GM12878 (cell line): ENCODE measurements around the gene AOPEP.

Experiments used
- CREB1 ChIP-seq: IDR thresholded peaks from 2 replicates; pipeline ENCODE4 v1.6.1; 2012; ENCODE audit warnings: low read depth, mild to moderate bottlenecking, inconsistent platforms
- CTCF ChIP-seq, 3 experiments: IDR thresholded peaks in 2 of 3; conservative IDR thresholded peaks in 1 of 3; 2 replicates each; pipeline ENCODE4 v1.5.1; 2011; ENCODE audit warnings: low read depth in 3 of 3, low read length in 3 of 3, mild to moderate bottlenecking in 3 of 3, control low read depth in 2 of 3, moderate library complexity in 2 of 3, inconsistent platforms in 1 of 3, mixed read lengths in 1 of 3; ENCODE audit not compliant: control insufficient read depth in 2 of 3, insufficient read depth in 1 of 3; ENCODE audit errors: extremely low read depth in 1 of 3
- POLR2A ChIP-seq: IDR thresholded peaks from 2 replicates; pipeline ENCODE4 v1.6.1; 2011; ENCODE audit warnings: low read depth, mild to moderate bottlenecking, low read length

- TF ChIP-seq POLR2A, result no peak
- no peak for TF ChIP-seq CTCF (IDR thresholded peaks at IDR 0.05 in 2 of 3, conservative IDR thresholded peaks at IDR 0.05 in 1 of 3; ENCODE audit: control insufficient read depth in 2 of 3, extremely low read depth in 1 of 3, insufficient read depth in 1 of 3, low read depth in 3 of 3, low read length in 3 of 3)
- TF ChIP-seq CREB1, result no peak
Measured at GRCh38 chr9:95014917-95015316, 288.4 kb downstream of the AOPEP start.
